ENCODE measurements around the gene ZNF407.
"Not testable (repeated sequence)": the region's sequence is repeated elsewhere in the genome, so short reads cannot be mapped to it uniquely, and the experiment has no call there.

Gene ZNF407

DNA sequence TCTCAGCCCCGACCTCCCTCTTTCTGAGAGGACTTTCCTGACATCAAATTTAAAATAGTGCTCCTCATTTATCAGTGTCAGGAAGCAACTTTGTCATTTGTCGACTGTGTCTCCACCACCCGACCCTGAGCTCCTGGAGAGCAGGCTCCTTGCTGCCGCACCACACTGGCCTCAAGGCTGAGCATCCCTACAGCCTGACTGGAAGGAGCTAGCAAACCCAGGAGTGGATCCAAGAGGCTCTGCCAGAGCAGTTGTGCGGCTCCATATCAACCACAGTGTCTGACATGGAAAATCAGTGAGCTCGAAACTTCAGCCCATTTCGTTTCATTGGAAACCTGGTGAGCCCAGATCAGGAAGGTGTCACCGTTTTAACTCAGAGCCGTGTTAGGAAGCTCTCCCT is 486.1 kb downstream of the ZNF407 start:
- DNase-seq = no peak

DNA sequence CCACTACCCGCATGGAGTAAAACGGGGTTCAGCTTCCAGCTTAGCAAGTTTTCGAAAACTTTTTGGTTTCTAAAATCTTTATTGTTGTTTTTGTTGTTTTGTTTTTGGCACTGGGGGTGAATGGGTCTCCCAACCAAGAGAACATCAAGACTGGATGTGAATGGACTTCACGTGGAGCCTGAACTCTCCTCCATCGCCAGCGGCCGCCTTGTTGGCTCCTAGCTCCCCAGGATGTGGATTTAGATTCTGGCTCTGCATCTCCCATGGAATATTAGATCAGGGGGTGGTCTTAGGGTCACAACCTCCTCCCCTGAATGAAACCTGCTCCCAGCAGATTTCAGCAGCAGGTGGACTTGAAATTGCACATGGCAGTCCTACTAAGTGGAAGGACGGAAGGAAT is 488.0 kb downstream of the ZNF407 start:
- not testable (repeated sequence) for DNase-seq

DNA sequence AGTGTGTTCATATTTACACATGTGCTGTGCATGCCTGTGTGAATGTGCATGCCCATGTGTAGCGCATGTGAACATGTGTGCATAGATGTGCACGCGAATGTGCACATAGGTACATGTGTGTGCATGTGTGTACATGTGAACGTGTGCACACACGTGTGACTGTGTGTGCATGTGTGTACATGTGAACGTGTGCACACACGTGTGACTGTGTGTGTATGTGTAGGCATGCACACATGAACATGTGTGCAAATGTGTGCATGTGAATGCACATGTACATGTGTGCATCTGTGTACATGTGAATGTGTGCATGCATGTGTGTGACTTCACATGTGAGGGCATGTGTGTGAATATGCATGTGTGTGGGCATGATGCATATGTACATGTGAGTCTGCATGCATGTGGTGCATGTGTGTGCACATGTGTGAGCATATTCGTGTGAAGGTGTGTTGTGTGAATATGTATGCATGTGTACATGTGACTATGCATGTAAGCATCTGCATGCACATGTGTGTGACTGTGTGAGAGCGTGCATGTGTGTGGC is 488.9 kb downstream of the ZNF407 start:
- DNase-seq = no peak

DNA sequence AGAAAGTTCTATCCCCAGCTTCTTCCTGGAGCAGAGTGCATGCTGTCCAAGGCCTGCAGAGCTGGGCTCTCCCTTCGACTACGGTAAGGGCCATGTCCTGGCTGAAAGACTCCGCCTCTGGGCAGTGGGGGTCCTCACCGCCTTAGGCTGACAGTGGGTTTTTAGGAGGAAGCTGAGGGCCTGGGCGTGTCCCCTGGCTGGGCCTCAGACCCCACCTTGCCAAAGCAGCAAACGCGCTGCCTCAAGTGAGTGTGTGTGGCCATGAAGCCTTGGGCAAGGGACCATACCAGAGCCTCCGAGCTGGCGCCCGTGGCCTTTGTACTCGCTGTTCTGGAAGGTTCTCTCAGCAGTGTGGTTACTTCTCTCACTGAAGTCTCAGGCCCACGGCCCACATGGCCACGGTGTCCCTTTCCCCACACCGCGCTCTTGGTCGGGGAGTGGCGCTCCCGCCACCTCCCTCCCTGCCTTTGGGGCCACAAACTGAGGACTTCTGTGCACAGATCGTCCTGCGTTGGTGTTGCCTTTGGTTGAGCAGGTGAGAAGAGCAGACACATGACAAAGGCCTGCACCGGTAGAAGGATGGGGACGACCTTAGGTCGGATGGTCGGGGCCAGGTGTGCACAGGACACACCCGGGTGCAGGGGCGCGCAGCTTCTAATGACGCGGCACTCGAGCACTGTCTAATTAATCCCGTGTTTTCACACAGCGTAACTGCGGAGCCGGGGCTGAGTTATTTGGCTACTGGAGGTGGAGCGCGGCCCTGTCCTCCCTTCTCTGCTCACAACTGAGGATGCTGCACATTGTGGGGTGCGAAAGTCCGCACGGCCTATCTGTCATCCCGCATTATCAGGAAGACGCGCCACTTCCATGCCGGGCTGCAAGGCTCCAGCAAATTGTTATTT is 489.7 kb downstream of the ZNF407 start:
- DNase-seq = no peak

DNA sequence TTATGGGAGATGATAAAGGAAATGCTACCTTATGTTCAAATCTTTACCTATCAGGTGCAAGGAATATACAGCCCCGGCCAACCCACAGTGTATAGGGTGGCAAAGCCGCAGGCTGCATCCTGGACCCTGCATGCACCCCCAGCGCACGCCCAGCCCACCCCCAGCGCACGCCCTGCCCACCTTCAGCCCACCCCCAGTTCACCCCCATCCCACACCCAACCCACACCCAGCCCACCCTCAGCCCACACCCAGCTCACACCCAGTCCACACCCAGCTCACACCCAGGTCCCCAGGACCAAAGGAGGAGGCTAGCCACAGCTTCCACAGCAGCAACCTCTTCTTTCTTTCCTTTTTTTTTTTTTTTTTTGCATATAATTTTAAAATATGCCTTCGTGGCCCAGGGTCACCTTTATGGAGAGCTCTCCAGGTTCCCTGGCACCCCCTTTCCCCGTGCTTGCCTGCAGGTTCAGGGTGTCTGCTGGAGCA is 490.4 kb downstream of the ZNF407 start:
- no peak for DNase-seq

DNA sequence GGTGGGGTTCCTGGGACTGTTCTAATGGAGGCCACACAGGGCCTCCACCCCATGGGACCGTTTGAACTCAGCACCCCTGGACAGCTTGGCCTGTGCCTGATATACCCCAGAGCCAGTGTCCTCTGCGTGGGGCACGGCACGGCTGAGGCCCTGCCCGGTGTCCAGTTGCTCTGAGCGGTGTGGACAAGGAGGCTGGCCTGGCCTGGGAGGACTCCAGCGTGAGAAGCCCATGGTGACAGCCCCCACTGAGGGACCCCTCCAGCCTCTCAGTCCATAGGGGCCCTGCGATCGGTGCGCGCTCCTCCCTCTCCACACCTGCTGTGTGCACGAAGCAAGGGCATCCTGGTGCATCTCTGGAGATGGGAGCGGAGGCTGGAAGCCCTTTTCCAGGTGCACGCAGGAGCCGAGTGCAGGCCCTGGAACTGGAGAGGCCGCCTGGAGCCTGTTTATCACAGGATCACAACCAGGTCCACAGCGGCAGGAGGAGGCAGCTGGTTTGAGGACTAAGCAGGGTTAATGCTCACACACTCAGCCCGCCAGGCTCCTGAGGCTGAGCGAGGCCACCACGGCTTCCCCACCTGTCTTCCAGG is 491.0 kb downstream of the ZNF407 start:
- DNase-seq = no peak

DNA sequence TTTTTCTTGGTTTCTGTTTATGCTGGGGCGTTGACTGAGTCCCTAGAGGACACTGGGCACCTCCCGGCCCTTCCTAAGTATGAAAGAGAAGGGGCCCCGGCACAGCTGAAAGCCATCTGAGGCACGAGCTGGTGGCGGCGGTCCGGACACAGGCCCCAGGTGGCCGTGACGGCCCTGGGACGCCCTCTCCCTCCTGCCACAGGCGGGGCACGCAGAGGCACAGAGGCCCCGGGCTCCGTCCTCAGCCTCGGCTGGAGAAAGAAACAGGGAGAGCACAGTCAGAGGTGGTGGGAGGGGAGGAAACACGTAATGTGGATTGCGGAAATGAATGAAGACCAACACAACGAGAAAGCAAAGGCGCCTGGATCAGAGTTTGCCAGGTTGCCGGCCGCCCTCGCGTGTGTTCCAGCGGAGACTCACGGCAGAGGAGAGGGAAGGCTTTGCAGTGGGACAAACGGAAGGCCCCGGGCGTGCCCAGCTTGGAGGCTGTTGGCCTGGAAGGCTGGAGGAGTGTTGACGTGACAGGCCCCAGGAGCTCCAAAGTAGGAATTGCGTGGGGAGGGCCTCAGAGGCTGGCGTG is 492.2 kb downstream of the ZNF407 start:
- no peak for DNase-seq

DNA sequence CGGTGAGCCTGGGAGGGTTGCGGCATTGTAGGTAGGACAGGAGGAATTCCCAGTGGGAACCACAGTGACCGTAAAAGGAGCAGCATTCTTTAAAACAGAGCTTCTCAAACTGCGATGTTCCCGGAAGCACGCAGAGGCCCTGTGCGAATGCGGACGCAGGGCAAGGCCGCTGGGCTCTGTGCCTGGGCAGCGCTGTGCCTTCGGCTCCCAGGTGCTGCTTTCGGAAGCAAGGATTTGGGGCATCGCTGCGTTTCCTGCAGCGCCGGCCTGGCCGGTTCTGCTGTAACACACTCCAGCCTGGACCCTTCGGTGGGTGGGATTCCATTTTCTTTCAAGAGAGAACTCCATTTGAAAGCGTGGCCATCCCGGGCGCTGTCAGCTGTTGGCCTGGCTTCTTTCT is 492.7 kb downstream of the ZNF407 start:
- DNase-seq = no peak

DNA sequence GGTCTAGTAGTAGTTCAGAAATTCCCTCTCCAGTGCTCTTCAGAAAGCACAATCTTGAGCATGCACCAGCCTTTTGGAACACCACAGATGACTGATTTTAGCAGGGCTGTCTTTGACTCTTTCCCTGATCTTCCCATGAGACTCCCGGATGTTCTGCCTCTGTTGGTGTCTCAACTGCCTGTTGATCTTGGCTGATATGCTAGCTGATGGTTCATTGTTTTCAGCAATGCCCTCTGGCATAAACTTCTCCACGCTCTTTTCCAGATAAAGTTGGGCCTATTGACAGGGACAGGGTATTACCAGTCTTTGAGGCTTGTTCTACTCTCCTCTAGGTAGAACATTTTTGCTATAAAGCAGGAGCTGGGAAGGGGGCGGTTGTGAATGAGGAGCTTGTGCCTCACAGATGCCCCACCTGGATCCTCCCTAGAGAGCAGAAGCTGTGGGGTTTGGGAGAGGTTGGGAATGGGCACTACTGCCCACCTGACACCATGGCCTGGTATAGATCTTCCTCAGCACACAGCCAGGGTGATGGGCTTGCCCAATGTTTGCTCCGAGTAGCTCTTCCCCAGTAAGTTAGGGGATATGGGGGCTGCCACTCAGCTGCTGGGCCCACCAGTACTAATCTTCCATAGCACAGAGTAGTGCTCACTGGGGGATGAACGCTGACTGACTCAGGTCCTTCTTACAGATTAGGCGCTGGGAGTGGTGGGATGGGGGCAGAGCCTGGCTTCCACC is 500.0 kb downstream of the ZNF407 start:
- no peak for DNase-seq

DNA sequence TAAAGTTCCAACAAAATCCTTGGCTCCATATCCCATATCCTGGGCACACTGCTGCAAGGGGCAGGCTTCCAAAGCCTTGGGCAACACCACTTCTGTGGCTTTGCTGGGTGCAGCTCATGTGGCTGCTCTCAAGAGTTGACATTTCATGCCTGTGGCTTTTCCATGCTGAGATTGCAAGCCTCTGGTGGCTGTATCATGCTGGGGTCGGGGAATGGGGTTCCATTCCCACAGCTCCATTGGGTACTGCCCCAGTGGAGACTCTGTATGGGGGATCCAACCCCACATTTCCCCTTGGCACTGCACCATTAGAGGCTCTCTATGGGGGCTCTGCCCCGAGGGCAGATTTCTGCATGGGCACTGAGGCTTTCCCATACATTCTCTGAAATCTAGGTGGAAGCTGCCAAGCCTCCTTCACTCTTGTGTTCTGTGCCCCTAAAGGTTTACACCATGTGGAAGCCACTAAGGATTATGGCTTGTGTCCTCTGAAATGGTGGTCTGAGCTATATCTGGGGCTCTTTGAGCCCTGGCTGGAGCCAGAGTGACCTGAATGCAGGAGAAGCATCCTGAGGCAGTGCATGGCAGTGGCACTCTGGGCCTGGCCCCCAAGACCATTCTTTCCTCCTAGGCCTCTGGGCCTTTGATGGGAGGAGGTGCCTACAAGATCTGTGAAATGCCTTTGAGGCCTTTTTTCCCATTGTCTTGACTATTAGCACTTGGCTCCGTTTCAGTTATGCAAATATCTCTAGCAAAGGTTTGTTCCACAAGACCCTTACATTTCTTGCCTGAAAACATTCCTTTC is 503.4 kb downstream of the ZNF407 start:
- no peak for DNase-seq

DNA sequence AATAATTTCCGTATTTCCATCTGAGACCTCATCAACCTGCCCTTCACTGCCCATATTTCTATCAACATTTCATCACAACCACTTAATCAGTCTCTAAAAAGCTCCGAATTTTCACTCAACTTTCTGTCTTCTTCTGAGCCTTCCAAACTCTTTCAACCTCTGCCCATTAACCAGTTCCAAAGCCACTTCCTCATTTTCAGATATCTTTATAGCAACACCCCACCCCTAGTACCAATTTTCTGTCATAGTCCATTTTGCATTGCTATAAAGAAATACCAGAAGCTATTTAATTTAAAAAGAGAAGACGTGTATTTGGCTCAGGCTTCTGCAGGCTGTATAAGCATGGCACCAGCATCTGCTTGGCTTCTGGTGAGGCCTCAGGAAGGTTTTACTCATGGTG is 504.2 kb downstream of the ZNF407 start:
- no peak for DNase-seq

DNA sequence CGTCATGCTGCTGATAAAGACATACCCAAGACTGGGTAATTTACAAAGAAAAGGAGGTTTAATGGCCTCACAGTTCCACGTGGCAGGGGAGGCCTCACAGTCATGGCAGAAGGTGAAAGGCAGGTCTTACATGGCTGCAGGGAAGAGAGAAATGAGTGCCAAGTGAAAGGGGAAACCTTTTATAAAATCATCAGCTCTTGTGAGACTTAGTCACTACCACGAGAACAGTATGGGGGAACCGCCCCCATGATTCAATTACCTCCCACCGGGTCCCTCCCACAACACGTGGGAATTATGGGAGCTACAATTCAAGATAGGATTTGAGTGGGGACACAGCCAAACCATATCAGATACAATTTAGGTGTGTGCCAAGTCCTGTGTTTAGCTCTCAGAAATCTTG is 506.4 kb downstream of the ZNF407 start:
- DNase-seq = not testable (repeated sequence)

DNA sequence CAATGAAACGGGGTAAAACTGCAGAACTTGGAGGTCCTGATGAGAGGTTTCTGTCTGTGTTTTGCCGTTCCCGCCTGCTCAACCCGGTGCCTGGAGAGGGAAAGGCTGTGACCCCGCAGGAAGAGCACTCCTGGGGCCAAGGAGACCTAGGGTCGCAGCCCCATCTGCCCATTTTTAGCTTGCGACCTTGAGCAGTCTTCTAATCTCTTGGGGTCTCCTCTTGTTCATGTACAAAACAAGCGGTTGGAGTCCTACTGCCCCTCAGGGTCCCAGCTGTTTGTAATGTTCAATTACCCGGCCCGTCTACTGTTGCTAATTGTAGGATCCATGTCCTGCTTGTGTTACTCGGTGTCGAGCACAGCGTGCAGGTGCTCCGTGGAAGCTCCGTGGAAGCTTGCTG is 506.8 kb downstream of the ZNF407 start:
- no peak for DNase-seq

DNA sequence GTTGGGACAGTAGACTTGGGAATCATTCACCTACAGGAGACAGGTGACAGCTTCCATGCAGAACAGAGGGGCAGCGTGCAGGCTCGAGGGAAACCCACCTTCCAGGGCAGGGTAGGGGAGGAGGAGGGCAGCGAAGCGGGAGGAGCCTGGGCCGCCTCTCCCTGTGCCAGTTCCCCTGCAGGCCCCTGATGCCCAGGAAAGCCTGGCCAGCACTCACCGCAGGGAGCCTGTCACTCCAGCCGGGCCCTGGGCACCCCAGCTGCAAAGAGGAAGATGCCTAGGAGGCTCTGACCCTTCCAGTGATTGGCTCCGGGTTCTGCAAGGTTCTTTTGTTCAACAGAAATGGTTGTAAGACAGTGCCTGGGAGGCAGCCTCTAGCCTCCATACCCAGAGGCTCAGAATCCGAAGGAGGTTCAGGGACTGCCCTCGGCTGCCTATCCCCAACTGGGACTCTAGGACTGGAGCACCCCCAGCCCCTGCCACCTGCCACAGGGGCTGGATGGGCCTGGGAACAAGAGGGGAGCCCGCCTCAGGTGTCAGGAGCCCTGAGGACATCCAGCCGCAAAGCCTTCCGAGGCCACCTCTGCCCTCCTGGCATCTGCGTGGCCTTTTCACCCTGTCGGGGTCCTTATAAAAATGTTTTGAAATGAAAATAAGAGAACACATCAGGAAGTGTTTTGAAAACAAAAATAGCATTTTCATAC is 508.0 kb downstream of the ZNF407 start:
- DNase-seq = no peak

DNA sequence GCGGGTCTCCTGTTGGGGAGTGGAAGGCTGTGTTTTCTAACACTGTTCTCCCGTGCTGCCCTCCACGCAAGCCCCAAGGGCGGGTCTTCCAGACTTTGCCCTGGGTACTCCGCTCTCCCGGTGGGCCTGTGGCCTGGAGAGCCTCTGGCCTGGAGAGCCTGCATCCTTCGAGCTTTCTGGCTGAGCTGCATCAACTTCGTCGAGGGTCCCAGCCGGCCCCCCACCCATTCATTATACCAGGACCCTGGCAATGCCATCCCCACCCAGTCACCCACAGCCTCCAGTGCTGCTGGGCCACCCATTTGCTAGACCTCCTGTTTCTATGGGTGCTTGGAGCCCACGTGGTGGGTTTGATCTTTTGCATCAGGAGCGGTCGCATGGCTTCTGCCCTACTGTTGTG is 509.1 kb downstream of the ZNF407 start:
- no peak for DNase-seq

DNA sequence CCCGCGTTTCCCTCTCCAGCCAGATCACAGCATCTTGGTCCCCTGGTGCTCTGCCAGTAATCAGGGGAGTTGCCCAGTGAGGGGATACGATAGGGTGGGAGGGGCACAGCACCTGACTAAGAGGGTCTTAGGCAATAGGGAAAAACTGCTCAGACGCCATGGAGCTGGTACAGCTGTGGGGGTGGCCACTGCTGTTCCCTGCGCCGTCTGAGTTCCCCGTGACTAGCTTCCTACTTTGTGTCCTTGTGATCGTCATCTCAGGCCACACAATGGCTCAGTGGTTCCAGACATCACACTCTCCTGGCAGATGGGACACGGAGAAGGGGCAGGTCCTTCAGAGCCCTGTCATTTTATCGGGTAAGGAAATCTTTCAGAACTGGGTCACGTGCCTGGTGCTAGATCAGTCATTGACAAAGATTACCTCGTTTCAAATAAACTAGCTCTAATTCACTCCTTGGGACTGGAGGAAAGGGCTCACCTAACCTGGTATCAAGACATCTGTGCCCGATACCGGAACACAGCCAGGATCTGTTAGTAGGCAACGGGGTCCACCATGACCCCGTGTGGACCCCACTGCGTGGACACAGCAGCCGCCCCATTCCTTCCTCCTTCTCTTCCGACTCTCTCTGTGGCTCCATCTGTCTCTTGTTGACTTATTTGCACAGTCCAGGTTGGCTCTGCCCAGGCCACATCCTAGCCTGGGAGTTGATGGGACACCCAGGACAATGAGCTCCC is 509.7 kb downstream of the ZNF407 start:
- DNase-seq = no peak

DNA sequence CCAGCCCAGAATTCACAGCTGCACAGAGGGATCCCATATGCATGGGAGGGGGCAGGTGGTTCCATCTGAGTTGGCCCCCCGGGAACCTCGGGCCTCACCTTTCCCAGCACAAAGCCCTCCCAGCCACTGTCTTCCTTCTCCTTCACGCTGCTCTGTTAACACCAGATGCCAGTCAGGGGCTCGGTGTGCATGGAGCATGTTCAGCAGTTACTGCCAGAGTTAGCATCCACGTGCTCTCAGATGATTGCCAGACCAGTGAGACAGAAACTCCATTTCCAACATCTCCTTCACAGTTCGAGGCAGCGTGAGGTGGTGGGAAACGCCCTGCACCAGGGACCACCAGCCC is 510.2 kb downstream of the ZNF407 start:
- DNase-seq = no peak

DNA sequence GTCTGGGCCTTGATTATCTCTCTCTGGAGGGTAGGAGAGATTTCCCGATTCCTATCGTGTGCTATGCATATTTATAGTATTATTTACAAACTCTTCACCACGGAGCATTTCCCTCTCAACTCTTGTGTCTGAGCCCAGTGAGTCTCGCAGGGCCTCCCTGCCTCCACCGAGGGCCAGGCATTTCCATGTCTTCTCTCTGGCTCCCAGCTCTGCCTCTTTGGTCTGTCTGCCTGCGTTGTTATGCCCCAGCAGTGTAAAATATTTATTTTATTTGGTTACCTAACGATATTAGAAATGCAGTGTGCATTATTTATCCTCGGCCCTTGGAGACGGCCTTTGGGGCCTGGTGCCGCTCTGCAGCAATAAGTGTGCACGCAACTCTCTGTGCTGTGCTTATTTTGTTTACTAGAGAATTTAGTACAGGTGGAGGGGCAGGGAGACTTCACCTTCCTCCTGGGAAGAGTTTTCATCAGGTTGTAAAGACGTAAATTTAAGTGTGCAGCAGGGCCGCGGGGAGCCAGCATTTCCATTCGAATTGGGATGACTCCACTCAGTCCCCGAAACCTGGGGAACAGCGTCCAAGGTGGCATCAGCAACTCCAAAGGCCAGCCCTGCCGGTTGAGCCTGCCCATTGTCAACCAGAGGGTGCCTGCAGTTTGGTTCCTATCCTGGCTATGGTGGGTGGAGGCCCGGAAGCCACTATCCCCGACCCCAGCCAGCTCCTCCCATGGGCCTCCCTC is 511.1 kb downstream of the ZNF407 start:
- no peak for DNase-seq

DNA sequence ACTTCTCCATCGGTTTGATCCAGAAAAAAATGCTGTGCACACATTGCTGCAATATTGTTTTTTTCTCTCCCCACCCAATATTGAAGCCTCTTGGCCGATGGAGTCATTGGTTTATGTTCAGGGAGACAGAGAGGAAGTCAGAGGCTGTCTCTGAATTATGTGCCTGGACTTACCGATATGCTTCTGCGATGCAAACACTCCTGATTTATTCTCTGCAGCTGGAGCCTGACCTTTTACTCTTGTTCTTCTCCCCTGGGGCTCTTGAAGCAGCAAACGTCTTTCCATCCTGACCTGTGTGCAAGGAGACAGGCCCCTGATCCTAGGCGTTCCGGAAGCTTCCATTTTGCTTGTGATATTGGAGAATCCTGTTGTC is 511.6 kb downstream of the ZNF407 start:
- DNase-seq = no peak

DNA sequence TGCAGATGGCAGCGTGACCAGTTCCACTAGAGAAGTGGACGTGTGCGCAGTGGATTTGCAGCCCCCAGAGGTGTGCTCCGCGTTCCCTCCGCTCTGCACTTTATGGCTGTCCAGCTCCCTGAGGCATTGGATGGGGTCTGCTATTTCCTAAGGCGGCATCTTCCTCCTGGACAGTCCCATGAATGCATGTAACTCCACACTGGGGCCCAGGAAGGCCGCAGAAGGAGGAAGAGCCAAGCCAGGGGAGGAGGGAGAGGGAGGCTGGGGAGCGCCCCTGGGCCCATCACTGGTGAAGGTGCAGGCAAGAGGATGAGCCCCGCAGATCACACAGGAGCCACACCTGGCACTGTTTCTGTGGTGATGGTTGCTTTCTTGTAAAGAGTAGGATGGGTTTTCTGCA is 512.1 kb downstream of the ZNF407 start:
- no peak for DNase-seq
